Ammon's horn (tissue), 1 donor: ENCODE results near the gene MECP2.

ENCODE experiments used
- DNase-seq: peaks from one replicate; pipeline ENCODE4 v3.0.0-alpha.2; 2016; ENCODE audit warnings: low spot score

The MECP2 gene

DNA sequence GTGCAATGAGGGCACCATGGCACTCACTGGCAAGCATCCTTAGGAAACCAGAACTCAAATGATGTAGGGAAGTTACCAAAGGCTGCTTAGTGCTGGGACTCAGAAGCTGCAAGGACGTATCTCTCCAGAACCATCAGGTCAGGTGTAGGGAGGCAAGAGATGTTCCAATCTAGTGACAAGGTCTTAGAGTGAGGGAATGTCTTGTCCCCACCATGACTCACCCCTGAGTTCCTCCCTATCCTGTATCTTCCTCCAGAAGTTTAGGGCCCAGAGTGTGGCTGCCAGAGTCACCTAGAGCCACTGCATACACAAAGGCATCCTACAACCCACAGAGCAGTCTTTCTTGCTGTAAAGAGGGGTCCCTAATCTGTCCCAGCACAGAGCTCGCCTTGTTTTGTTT, 63.7 kb downstream of the MECP2 start:
- DNase-seq, result no peak

- DNase-seq, result no peak
Measured at GRCh38 chrX:154032653-154033052, 64.9 kb downstream of the MECP2 start.

DNA sequence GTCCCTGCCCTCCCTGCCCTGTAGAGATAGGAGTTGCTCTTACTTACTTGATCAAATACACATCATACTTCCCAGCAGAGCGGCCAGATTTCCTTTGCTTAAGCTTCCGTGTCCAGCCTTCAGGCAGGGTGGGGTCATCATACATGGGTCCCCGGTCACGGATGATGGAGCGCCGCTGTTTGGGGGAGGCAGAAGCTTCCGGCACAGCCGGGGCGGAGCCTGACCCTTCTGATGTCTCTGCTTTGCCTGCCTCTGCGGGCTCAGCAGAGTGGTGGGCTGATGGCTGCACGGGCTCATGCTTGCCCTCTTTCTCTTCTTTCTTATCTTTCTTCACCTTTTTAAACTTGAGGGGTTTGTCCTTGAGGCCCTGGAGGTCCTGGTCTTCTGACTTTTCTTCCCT, 65.4 kb downstream of the MECP2 start:
- DNase-seq, result no peak

DNA sequence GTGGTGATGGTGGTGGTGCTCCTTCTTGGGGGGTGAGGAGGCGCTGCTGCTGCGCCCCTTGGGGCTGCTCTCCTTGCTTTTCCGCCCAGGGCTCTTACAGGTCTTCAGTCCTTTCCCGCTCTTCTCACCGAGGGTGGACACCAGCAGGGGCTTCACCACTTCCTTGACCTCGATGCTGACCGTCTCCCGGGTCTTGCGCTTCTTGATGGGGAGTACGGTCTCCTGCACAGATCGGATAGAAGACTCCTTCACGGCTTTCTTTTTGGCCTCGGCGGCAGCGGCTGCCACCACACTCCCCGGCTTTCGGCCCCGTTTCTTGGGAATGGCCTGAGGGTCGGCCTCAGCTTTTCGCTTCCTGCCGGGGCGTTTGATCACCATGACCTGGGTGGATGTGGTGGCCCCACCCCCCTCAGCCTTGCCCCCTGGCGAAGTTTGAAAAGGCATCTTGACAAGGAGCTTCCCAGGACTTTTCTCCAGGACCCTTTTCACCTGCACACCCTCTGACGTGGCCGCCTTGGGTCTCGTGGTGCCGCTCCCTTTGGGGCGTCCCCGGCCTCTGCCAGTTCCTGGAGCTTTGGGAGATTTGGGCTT, 66.7 kb downstream of the MECP2 start:
- DNase-seq, result no peak

DNA sequence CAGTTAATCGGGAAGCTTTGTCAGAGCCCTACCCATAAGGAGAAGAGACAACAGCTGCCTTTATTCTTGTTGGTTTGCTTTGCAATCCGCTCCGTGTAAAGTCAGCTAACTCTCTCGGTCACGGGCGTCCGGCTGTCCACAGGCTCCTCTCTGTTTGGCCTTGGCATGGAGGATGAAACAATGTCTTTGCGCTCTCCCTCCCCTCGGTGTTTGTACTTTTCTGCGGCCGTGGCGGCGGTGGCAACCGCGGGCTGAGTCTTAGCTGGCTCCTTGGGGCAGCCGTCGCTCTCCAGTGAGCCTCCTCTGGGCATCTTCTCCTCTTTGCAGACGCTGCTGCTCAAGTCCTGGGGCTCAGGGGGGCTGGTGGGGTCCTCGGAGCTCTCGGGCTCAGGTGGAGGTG, 67.3 kb downstream of the MECP2 start:
- peak; percentile 35 for DNase-seq

GRCh38 chrX:154029439-154029838, 68.1 kb downstream of the MECP2 start:
- no peak for DNase-seq

DNA sequence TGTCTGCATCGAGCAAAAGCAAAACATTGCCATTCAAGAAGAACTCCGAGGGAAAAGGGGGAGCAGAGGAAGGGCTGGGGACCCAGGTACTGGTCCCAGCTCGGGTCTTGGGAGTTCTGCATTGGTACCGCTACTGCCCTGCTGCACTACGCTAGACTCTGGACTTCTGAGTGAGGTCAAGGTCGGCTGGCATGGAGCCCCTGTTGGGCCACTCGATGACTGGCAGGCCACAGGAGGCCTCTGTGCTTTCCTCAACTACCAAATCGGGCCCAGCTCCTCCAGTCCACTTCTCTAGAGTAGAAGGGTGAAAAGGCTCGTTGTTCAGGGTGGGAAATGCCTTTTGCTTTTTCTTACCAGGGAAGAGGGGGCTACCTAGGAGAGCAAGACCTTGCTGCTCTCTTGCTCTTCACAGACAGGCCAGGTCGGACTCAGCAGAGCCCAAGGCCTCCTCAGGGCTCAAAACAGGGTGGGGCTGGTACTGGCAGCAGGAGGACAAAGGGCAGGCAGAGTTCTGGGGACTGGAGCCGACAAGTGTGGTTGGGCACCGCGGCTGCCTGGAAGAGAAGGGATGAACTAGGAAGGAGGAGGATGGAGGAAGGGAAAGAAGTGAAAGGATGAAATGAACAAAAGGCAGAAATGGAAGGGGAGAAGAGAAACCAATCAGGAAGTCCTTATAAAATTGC, 68.9 kb downstream of the MECP2 start:
- DNase-seq, result no peak

DNA sequence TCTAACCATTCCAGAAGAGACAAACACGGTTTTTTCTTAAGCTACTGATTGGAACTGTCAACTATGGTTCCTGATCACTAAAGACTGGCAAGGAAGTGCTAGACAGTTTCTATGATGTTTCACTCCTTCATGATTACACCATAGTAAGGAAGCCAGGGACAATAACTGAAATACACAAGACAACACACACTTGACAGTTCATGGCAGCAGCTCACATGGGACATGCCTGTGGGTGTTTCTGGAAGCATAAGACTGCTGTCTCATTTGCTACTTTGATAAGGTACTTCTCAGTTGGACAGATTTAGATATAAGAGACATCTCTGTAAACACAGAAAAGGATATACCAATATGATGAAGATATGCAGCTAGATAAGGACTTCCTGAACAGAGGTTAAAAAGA, 69.5 kb downstream of the MECP2 start:
- DNase-seq, result no peak

- no peak for DNase-seq
Measured at GRCh38 chrX:154027022-154027402, 70.5 kb downstream of the MECP2 start.

GRCh38 chrX:154026136-154027021, 71.1 kb downstream of the MECP2 start:
- no peak for DNase-seq

GRCh38 chrX:154025230-154025629, 72.3 kb downstream of the MECP2 start:
- DNase-seq, result no peak

DNA sequence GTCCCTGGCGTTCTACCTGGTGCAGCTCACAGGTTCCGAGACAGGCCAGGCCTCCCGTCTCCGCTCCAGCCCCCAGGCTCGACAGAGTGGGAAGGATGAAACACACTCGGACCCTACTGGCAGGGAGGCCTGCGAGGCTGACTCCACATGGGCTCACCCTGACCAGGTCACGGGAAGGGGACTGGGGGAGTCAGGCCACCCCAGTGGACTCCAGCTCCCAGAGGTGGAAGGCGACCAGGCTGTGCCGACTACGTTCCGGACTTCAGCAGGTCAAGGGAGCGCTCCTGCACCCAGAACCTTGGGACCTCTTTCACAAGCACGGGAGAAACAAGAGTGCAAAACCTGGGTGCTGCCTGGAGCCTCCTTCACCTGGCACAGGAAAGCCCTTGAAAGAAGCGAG, 73.2 kb downstream of the MECP2 start:
- no peak for DNase-seq

DNA sequence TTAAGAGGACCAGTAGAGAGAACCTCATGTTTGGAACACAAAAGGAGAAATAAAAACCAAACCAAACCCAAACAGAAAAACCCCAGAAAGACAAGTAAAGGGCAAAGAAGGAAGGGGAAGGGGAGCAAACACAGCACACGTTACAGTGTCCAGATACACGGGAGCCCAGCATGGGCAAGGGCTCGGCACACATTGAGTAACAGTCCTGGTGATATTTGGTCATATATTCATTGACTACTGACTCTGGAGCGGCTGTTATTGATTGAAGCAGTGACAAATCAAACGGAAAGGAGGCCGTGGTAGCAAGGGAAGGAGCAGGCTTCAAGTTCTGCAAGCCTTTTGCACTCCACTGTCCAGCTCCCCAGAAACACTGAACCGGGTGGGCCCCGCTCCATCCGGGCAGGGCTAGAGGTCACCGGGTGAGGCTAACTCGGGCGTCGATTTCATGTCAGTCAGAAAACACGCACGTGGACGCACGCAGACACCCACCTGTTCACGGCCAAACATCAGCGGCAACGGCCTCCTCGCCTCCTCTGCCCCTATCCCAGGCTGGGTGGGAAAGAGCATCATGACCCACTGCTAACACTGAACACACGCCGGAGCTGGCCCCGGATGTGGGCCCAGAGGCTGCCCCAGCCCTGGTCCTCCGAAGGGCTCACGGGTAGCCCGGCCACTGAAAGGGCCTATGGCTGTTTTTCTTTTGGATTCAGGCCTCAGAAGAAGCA, 74.1 kb downstream of the MECP2 start:
- no peak for DNase-seq

DNA sequence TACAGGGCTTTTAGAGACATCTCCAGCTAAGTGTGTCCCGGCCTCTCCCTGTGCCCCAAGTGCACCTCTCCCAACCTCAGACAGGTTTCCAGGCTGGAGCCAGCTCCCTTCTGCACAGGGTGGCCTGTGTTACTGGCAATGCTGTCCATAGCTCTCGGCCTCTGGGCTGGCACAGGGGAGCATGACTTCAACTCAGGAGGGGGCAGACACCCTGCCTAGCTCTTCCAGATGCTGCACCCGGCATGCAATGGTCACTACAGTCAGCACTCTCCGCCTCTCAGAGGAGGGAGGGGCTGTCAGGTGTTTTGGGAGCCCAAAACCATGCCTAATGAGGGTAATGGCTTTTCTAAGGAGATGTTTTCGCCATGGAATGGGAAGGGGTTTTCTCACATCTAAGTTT, 75.4 kb downstream of the MECP2 start:
- no peak for DNase-seq

GRCh38 chrX:154021131-154021611, 76.3 kb downstream of the MECP2 start:
- no peak for DNase-seq

DNA sequence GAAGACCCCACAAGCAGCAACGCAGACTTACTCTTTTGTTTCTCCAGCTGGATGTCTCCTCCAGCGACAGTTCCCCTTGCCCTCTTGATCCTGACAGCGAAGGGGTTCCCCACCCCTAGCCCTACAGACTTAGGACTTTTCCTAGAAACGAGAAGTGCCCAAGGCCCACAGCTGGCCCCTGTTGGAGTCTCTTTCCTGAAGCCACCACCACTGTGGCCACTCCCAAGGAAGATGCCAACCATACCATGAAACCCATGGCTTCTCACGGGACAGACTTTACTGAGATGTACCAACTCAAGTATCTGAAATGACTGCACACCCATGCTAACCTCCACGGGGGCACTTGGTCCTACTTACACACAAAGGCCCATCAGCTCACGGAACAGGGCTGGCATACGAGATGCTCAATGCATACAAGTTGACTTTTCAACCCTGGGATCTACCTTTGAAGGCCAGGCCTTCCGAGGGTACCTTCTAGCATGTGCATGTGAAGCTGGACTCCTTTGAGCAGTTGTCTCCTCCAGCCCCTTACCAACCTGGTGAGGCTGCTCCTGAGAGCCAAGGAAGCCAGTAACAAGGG, 76.9 kb downstream of the MECP2 start:
- DNase-seq, result no peak

- DNase-seq, result no peak
Measured at GRCh38 chrX:154019633-154020528, 77.6 kb downstream of the MECP2 start, which contains the start of gene IRAK1. TSS of gene IRAK1 (minus strand) at chrX:154019902. CDS start at chrX:154019812, 90 bp downstream.

GRCh38 chrX:154019061-154019621, 78.4 kb downstream of the MECP2 start:
- DNase-seq, result no peak

GRCh38 chrX:154018518-154019060, 78.9 kb downstream of the MECP2 start:
- no peak for DNase-seq
